ENCODE measurements around the gene ARHGEF1. TPM values are rescaled to one million over a fixed set of nuclear protein-coding genes. Genes with fewer than 3 reads are reported as not detected.
"Not testable (repeated sequence)": the region's sequence is repeated elsewhere in the genome, so short reads cannot be mapped to it uniquely, and the experiment has no call there.

ARHGEF1 gene
- total RNA-seq, 1 donor from 2014 or later = 112 TPM

GRCh38 chr19:41928754-41929535, 46.0 kb downstream of the ARHGEF1 start:
- no peak for DNase-seq (ENCODE audit: extremely low read depth, low read depth, low spot score)

DNA sequence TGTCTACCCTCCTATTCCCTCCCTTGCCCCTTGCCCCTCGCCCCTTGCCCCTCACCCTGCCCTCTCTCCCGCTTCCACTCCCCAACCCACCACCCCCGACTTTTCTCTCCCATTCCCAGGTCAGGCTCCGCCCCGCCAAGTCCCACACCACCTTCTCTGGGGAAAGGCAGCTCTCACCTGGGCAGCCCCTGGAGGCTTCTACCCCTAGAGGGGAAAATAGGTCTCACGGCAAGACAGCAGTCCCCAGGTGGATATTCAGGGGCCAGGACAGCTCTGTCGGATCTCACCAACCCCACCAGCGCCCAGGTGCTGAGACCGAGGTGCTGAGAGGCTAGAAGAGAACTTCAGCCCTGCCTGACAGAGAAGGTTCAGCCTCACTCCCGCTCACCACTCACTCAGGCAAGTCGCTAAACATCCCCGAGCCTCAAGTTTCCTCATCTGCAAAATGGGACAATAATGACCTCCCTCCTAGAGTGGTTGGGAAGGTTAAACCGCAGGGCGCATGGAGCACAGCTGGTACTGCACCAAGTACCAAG, 46.6 kb downstream of the ARHGEF1 start:
- no peak for DNase-seq (ENCODE audit: extremely low read depth, low read depth, low spot score)

- DNase-seq (ENCODE audit: extremely low read depth, low read depth, low spot score) = no peak
Measured at GRCh38 chr19:41930322-41930722, 47.3 kb downstream of the ARHGEF1 start.

GRCh38 chr19:41930926-41931592, 48.1 kb downstream of the ARHGEF1 start:
- no peak for DNase-seq (ENCODE audit: extremely low read depth, low read depth, low spot score)

- no peak for DNase-seq (ENCODE audit: extremely low read depth, low read depth, low spot score)
Measured at GRCh38 chr19:41932259-41932719, 49.3 kb downstream of the ARHGEF1 start.

DNA sequence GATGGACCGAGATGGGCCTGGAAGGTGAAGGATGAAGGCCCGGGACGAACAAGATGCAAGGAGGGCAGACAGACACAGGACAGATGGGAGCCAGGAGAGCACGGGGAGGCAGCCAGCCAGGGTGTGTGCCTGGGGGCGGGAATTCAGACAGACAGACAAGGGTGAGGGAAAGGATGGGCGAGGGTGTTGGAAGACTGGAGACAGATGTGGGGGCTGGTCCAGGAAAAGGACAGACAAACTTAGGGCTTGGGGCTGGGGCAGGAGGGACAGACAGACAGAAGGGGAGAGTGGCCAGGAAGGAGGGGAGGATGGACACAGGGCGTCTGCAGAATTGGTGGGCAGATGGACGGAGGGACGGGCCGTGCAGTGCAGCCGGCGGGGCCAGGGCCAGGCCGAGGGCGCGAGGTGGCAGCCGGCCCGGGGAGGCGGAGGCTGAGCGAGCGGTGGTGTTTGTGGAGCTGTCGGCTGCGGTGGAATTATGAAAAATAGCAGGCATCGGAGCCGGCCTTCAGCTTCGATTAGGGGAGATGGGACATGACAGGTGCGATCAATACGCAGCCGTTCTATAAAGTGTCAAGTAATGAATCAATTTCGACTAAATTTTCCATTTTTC, 49.8 kb downstream of the ARHGEF1 start:
- DNase-seq (ENCODE audit: extremely low read depth, low read depth, low spot score) = no peak

DNA sequence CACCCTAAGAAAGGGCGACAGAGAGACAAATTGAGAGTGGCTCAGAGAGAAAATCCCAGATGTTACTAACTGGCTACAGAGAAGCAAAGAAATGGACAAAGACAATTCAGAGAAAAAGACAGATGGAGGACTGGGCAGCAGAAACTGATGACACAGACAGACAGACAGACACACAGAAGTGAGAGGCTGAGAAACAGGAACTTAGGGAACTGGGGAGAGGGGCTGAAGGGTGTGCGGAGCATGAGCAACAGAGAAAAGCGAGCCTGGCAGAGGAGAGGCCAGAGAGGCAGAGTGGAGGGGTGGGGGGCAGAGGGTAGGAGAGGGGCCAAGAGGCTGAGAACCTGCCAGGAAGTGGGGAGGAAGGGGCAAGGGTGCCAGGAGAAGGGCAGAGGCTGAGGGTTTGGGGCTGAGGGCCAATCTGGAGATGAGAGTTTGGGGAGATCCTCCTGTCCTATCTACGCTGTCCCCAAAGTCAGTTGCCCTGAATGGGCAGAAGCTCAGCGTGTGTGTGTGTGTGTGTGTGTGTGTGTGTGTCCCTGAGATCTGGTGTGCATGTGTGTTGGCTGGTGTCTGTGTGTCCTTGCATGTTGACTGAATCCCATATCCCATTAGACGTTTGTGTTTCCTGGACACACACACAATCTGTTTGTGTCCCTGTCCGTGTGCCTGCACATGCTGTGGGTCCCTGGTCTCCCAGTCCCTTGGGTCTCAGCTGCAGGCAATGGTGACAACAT, 50.9 kb downstream of the ARHGEF1 start:
- DNase-seq (ENCODE audit: extremely low read depth, low read depth, low spot score) = no peak

DNA sequence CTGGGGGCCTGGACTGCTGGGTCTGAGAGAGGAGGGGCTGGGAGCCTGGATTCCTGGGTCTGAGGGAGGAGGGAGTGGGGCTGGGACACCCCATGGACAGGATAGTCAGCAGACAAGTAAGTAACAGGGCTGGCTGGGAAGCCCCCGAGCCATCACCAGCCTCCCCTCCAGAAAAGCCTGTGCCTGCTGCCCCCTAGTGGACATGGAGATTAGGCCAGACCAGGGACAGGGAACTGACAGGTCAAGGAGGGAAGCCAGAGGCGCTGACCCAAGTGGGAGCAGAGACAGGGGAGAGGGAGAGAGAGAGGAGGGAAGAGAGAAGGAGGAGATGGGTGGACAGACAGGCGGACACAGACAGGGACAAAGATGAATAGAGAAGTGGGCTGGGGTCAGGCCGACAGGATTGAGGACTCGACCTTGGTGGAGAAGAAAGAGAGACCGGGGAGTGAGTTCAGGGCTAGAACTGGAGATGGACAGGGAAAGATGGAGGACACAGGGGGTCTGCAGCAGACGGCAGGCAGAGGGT, 51.9 kb downstream of the ARHGEF1 start:
- DNase-seq (ENCODE audit: extremely low read depth, low read depth, low spot score) = no peak

DNA sequence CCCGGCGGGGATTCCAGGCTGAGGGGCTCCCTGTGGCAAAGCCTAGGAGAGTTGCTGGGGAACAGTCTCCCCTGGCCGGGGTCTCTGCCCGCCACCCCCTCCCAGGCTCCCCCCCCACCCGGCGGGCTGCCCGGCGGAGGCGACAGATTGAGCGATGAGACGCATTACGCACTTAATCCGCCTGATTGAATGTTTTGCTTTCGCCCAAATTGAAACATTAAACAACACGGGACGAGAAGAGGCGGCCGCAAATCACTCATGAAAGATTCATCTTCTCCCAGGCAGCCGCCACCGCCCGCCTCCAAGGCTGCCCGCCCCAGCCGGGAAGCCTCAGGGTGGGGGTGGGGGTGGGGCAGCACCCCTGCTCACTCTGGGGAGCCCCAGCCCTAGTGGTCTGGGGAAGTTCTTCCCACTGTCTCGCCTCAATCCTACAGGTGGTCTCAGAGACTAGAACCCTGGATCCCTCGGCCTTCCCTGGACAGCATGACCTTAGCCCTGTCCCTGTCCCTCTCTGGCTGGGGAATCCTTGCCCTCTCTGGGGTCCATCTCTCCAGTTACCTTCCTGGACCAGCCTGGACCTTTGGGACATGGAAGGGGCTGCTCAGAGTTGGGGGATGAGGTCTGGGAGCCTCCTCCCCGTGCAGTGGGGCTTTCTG, 52.9 kb downstream of the ARHGEF1 start:
- DNase-seq (ENCODE audit: extremely low read depth, low read depth, low spot score) = no peak

DNA sequence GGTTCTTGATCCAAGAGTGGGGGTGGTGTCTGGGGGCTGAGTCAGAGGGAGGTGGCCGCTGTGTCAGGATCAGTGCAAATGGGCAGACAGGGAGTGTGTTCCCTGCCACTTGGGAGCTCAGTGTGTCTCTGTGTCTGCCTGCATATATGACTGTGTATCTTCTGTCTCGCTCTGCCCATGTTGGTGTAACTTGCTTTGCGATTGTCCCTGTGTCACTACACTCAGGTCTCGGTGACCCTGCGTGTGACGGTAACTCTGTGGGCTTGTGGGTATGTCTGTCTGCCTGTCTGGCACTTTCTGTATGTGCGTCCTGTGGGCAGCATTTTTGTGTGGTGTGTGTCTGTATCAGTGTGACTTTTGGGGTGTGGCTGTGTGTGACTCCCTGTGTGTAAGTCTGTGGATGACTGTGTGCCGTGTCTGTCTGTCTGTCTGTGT, 53.4 kb downstream of the ARHGEF1 start:
- DNase-seq (ENCODE audit: extremely low read depth, low read depth, low spot score) = no peak

DNA sequence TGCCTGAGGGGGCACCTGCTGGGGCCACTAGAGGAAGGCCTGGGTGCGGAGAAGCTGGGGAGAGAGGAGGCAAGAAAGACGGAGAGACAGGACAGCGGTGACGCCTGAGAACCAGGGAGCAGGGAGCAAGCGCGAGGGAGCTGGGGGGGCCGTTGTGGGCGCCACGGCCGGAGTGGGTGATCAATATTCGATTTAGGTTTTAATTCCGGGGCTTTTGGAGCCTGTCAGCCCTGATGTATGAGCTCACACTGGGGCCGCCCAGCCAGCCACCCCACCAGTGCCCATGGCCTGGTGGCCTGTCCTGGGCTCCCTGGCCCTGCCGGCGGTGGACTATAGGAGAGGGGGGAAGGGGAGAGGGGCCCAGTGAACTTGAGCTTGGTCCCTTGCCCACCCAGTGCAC, 54.0 kb downstream of the ARHGEF1 start:
- no peak for DNase-seq (ENCODE audit: extremely low read depth, low read depth, low spot score)

GRCh38 chr19:41937525-41938468, 54.8 kb downstream of the ARHGEF1 start:
- DNase-seq (ENCODE audit: extremely low read depth, low read depth, low spot score) = no peak

- DNase-seq (ENCODE audit: extremely low read depth, low read depth, low spot score) = not testable (repeated sequence)
Measured at GRCh38 chr19:41939209-41939608, 56.2 kb downstream of the ARHGEF1 start.

- DNase-seq (ENCODE audit: extremely low read depth, low read depth, low spot score) = no peak
Measured at GRCh38 chr19:41939861-41940730, 57.1 kb downstream of the ARHGEF1 start.

DNA sequence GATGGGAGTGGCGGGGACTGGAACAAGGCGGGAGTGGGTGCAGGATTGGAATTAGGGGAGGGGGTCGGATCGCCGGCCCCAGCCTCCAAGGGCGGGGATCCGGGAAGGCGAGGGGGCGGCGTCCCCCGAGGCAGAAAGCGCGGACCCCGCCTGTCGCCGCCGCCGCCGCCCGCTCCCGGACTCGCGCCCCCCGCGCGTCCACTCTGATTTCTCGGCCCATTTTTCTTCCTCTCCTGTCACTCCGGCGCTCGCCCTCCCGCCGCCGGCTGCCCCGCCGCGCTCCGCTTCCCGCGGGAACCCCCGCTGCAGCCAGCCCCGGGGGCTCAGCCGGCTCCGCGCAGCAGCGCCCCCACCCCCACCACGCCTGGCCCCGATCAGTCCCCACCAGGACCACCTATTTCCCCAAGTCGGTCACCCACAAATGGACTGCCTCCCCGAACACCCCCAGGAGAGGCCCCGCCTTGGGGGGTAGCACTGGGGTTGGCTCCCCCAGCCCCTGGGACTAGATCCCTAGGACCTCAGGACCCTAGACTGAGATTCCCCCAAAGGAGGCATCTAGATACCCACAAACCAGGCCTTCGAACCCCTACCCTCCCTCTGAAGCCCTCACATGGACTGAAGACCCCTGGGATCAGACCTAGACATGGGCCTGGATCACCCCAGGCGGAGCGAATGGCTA, 57.9 kb downstream of the ARHGEF1 start:
- DNase-seq (ENCODE audit: extremely low read depth, low read depth, low spot score) = no peak

- DNase-seq (ENCODE audit: extremely low read depth, low read depth, low spot score) = no peak
Measured at GRCh38 chr19:41941410-41942202, 58.6 kb downstream of the ARHGEF1 start.

DNA sequence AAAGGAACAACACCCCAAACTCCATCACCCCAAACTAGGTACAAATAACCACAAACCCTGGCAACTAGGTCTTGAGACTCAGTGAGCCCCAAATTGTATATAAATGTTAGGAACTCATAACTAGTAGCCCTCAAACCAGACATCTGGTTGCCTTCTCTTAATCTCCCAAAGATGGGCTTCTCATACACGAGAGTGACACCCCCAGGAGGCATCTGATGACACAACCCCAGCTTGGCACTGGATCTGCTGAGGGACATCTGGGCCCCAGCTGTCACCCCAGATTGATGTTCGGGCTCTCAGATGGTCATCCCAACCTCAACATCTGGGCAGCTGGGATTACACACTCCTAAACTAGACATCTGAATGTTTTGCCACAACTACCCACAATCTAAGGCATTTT, 61.4 kb downstream of the ARHGEF1 start:
- no peak for DNase-seq (ENCODE audit: extremely low read depth, low read depth, low spot score)

Measured in glomerular endothelial cell (primary cell).